Activated T-cell treated with anti-CD3 and anti-CD28 coated beads, Interleukin-2, amount 50 U/mL, for 1 hour (primary cell): ENCODE results near the gene PIBF1.
A peak's percentile ranks its signal among the peaks of the same experiment; 100 is the strongest.
"Not testable (repeated sequence)": the region's sequence is repeated elsewhere in the genome, so short reads cannot be mapped to it uniquely, and the experiment has no call there.

Experiments used
- DNase-seq: peaks from one replicate; pipeline ENCODE4 v3.0.0-alpha.2; 2020

The PIBF1 gene

GRCh38 chr13:72823724-72824123 lies 41.8 kb downstream of the PIBF1 start:
- DNase-seq, result no peak

GRCh38 chr13:72834601-72835000 lies 52.7 kb downstream of the PIBF1 start:
- no peak for DNase-seq

- DNase-seq, result peak; percentile 35
Observed at GRCh38 chr13:72839831-72840426, 58.0 kb downstream of the PIBF1 start.

GRCh38 chr13:72842991-72843390 lies 61.1 kb downstream of the PIBF1 start:
- DNase-seq, result no peak

GRCh38 chr13:72845148-72845547 lies 63.2 kb downstream of the PIBF1 start:
- not testable (repeated sequence) for DNase-seq

- no peak for DNase-seq
Observed at GRCh38 chr13:72849571-72849970, 67.6 kb downstream of the PIBF1 start.

GRCh38 chr13:72850959-72851677 lies 69.2 kb downstream of the PIBF1 start:
- no peak for DNase-seq

- DNase-seq, result no peak
Observed at GRCh38 chr13:72851678-72852014, 69.7 kb downstream of the PIBF1 start.

GRCh38 chr13:72852207-72852606 lies 70.3 kb downstream of the PIBF1 start:
- no peak for DNase-seq

- DNase-seq, result no peak
Observed at GRCh38 chr13:72853000-72853399, 71.1 kb downstream of the PIBF1 start.

GRCh38 chr13:72864142-72865011 lies 82.4 kb downstream of the PIBF1 start:
- no peak for DNase-seq

GRCh38 chr13:72868229-72868628 lies 86.3 kb downstream of the PIBF1 start:
- DNase-seq, result no peak

- DNase-seq, result no peak
Observed at GRCh38 chr13:72875233-72875632, 93.3 kb downstream of the PIBF1 start.

GRCh38 chr13:72884101-72884500 lies 102.2 kb downstream of the PIBF1 start:
- no peak for DNase-seq

- DNase-seq, result no peak
Observed at GRCh38 chr13:72886272-72887067, 104.5 kb downstream of the PIBF1 start.

GRCh38 chr13:72889495-72889894 lies 107.6 kb downstream of the PIBF1 start:
- no peak for DNase-seq

GRCh38 chr13:72890546-72890945 lies 108.6 kb downstream of the PIBF1 start:
- DNase-seq, result no peak

- no peak for DNase-seq
Observed at GRCh38 chr13:72891423-72891822, 109.5 kb downstream of the PIBF1 start.

- no peak for DNase-seq
Observed at GRCh38 chr13:72896869-72897268, 114.9 kb downstream of the PIBF1 start.

- DNase-seq, result not testable (repeated sequence)
Observed at GRCh38 chr13:72901546-72901945, 119.6 kb downstream of the PIBF1 start.

- no peak for DNase-seq
Observed at GRCh38 chr13:72908416-72908815, 126.5 kb downstream of the PIBF1 start.

GRCh38 chr13:72911981-72912380 lies 130.0 kb downstream of the PIBF1 start:
- no peak for DNase-seq

GRCh38 chr13:72920097-72920496 lies 138.2 kb downstream of the PIBF1 start:
- no peak for DNase-seq
